Measurements from ENCODE around the gene CDX2.

Gene CDX2

DNA sequence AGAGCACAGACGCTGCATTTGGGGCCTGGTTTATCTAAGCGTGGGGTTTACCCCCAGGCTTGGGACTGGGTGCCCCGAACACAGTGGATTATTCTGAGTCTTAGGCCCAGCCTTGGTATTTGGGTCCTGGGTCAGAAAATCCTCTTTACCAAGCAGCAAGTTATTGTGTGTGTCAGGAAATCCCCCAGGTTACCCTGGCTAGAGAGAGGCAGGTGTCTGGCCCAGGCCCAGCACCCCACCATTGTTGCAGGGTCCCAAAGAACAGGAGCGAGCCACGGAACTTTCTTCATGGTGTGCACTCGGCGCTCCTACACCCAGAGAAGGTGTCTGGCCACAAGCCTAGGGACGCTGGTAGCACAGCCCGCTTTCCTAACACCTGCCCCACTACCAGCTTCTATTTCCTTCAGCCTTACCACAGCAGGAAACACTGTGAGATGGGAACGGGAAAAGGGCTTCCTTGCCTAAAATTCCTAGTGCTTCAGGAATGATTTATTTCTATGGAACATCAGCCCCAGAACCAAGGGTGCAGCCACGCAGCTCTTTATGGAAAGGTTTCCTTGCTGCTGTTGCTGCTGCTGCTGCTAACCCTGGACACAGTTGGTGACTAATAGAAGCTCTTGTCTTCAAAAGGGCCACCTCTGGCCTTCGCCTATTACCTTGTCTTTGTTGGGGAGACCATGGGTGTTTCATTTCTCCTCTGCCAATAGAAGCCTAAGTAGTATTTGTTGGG, 7.4 kb upstream of the CDX2 start:
- H3K27me3 ChIP-seq (ENCODE audit: control insufficient read depth, low read length), result peaks cover 52% of the 10 kb centered on the region

GRCh38 chr13:27975564-27976361, 6.6 kb upstream of the CDX2 start:
- Histone ChIP-seq H3K4me1 (ENCODE audit: control insufficient read depth, low read length) (no peaks in the 10 kb centered on the region), H3K27me3 (ENCODE audit: control insufficient read depth, low read length) (peaks cover 45% of the 10 kb centered on the region), H4K20me1 (ENCODE audit: control insufficient read depth, insufficient read depth, low read depth, low read length) (no peaks in the 10 kb centered on the region), H3K79me2 (ENCODE audit: control insufficient read depth, low read length) (no peaks in the 10 kb centered on the region), H3K4me2 (ENCODE audit: low read length) (no peak overlapping the region), H3K4me3 (ENCODE audit: low read length) (no peak overlapping the region), H3F3A (ENCODE audit: control insufficient read depth, insufficient read depth) (no peaks in the 10 kb centered on the region), H3K9me2 (replicated peaks; ENCODE audit: control insufficient read depth, low read length) (no peaks in the 10 kb centered on the region), H3K9me3 (ENCODE audit: control insufficient read depth, insufficient read depth, low read length) (no peaks in the 10 kb centered on the region), H3K27ac (ENCODE audit: low read depth, low read length) (no peak overlapping the region), H3K36me3 (ENCODE audit: control insufficient read depth, low read length) (no peaks in the 10 kb centered on the region)
- TF ChIP-seq EZH2phosphoT487 (IDR thresholded peaks at IDR 0.05; ENCODE audit: borderline replicate concordance, low read length), result no peak
- no peak for TF ChIP-seq CTCF (IDR thresholded peaks at IDR 0.05; ENCODE audit: low read depth, low read length, poor library complexity, severe bottlenecking)

More for the DNA sequence above, 7.4 kb upstream of the CDX2 start:
- H3K4me3 ChIP-seq (ENCODE audit: low read length), result no peak overlapping the region
- no peaks in the 10 kb centered on the region for H3K4me1 ChIP-seq (ENCODE audit: control insufficient read depth, low read length)
- H3K79me2 ChIP-seq (ENCODE audit: control insufficient read depth, low read length), result no peaks in the 10 kb centered on the region
- no peaks in the 10 kb centered on the region for H3K9me3 ChIP-seq (ENCODE audit: control insufficient read depth, insufficient read depth, low read length)
- no peak overlapping the region for H3K27ac ChIP-seq (ENCODE audit: low read depth, low read length)
- no peaks in the 10 kb centered on the region for H4K20me1 ChIP-seq (ENCODE audit: control insufficient read depth, insufficient read depth, low read depth, low read length)
- no peaks in the 10 kb centered on the region for H3F3A ChIP-seq (ENCODE audit: control insufficient read depth, insufficient read depth)
- no peaks in the 10 kb centered on the region for H3K36me3 ChIP-seq (ENCODE audit: control insufficient read depth, low read length)
- no peak for TF ChIP-seq CTCF (IDR thresholded peaks at IDR 0.05; ENCODE audit: low read depth, low read length, poor library complexity, severe bottlenecking)
- TF ChIP-seq EZH2phosphoT487 (IDR thresholded peaks at IDR 0.05; ENCODE audit: borderline replicate concordance, low read length), result no peak
- H3K4me2 ChIP-seq (ENCODE audit: low read length), result no peak overlapping the region
- no peaks in the 10 kb centered on the region for H3K9me2 ChIP-seq (replicated peaks; ENCODE audit: control insufficient read depth, low read length)

- Histone ChIP-seq H3K9me3 (ENCODE audit: control insufficient read depth, insufficient read depth, low read length) (no peaks in the 10 kb centered on the region), H3K79me2 (ENCODE audit: control insufficient read depth, low read length) (no peaks in the 10 kb centered on the region), H3K27ac (ENCODE audit: low read depth, low read length) (no peak overlapping the region), H3K4me3 (ENCODE audit: low read length) (no peak overlapping the region), H3K4me2 (ENCODE audit: low read length) (no peak overlapping the region), H3K9me2 (replicated peaks; ENCODE audit: control insufficient read depth, low read length) (no peaks in the 10 kb centered on the region), H3F3A (ENCODE audit: control insufficient read depth, insufficient read depth) (no peaks in the 10 kb centered on the region), H3K27me3 (ENCODE audit: control insufficient read depth, low read length) (peaks cover 29% of the 10 kb centered on the region), H4K20me1 (ENCODE audit: control insufficient read depth, insufficient read depth, low read depth, low read length) (no peaks in the 10 kb centered on the region), H3K4me1 (ENCODE audit: control insufficient read depth, low read length) (no peaks in the 10 kb centered on the region), H3K36me3 (ENCODE audit: control insufficient read depth, low read length) (no peaks in the 10 kb centered on the region)
- TF ChIP-seq CTCF (IDR thresholded peaks at IDR 0.05; ENCODE audit: low read depth, low read length, poor library complexity, severe bottlenecking), result no peak
- TF ChIP-seq EZH2phosphoT487 (IDR thresholded peaks at IDR 0.05; ENCODE audit: borderline replicate concordance, low read length), result no peak
These were observed 5.0 kb upstream of the CDX2 start for GRCh38 chr13:27973961-27974662.
